HEK293 (cell line): ENCODE measurements around the gene ERF.
A peak's percentile ranks its signal among the peaks of the same experiment; 100 is the strongest.

Source experiments
- CTCF ChIA-PET: fragments of 350-600 bp; formaldehyde crosslinking; extraction: SDS; loops from one replicate; lab custom pipeline; 2021; ENCODE audit warnings: antibody characterized with exemption; lab: Yijun Ruan, JAX
- POLR2A ChIA-PET: fragments of 300-600 bp; formaldehyde crosslinking; extraction: SDS; loops from one replicate; lab custom pipeline; 2020; ENCODE audit warnings: antibody characterized with exemption, inconsistent platforms; lab: Yijun Ruan, JAX
- H3K27ac ChIP-seq: fragments of 200-500 bp; sonication (Bioruptor generic); 2 replicates; pipeline ENCODE4 v1.5.1; 2014; ENCODE audit warnings: low read depth, low read length, control low read depth, inconsistent platforms; ENCODE audit errors: extremely low read depth
- H3K36me3 ChIP-seq, 2 experiments: fragments of 200-500 bp in 1 of 2; sonication (Bioruptor generic) in 1 of 2; 1 replicate in 1 of 2; 2 replicates in 1 of 2; pipeline ENCODE4 v1.5.1; 2014 to 2017; ENCODE audit warnings: inconsistent platforms in 2 of 2, low read length in 2 of 2; ENCODE audit not compliant: control insufficient read depth in 2 of 2, insufficient read depth in 1 of 2
- H3K4me1 ChIP-seq: fragments of 200-500 bp; sonication (Bioruptor generic); 2 replicates; pipeline ENCODE4 v1.5.1; 2014; ENCODE audit warnings: mild to moderate bottlenecking, low read length, inconsistent platforms; ENCODE audit not compliant: control insufficient read depth, insufficient read depth
- H3K4me3 ChIP-seq: 2 replicates; pipeline ENCODE4 v1.5.1; 2011; ENCODE audit warnings: low read depth, mild to moderate bottlenecking, control low read depth, low read length, moderate library complexity
- H3K9me3 ChIP-seq: fragments of 200-500 bp; sonication (Bioruptor generic); 2 replicates; pipeline ENCODE4 v1.5.1; 2014; ENCODE audit warnings: low read depth, low read length, inconsistent platforms; ENCODE audit not compliant: control insufficient read depth, insufficient read depth
- BCL11A ChIP-seq: fragments of 450-650 bp; formaldehyde crosslinking; IDR thresholded peaks from 2 replicates; pipeline ENCODE4 v1.5.1; 2016; ENCODE audit warnings: low read depth, missing biosample characterization, missing genetic modification characterization
- BCL11B ChIP-seq: fragments of 450-650 bp; formaldehyde crosslinking; IDR thresholded peaks from 2 replicates; pipeline ENCODE4 v1.5.1; 2016; ENCODE audit warnings: low read depth, missing biosample characterization, missing genetic modification characterization
- GFI1B ChIP-seq: fragments of 450-650 bp; formaldehyde crosslinking; IDR thresholded peaks from 2 replicates; pipeline ENCODE4 v1.5.1; 2016; ENCODE audit warnings: missing biosample characterization, missing genetic modification characterization
- GLIS1 ChIP-seq: fragments of 450-650 bp; formaldehyde crosslinking; IDR thresholded peaks from 2 replicates; pipeline ENCODE4 v1.5.1; 2016; ENCODE audit warnings: missing biosample characterization, missing genetic modification characterization
- GLIS2 ChIP-seq: fragments of 450-650 bp; formaldehyde crosslinking; IDR thresholded peaks from 2 replicates; pipeline ENCODE4 v1.5.1; 2016; ENCODE audit warnings: missing biosample characterization, missing genetic modification characterization
- KLF1 ChIP-seq: fragments of 450-650 bp; formaldehyde crosslinking; IDR thresholded peaks from 2 replicates; pipeline ENCODE4 v1.5.1; 2016; ENCODE audit warnings: missing biosample characterization, missing genetic modification characterization
- PBX3 ChIP-seq: sonication (generic); formaldehyde crosslinking; IDR thresholded peaks from 2 replicates; pipeline ENCODE4 v1.8.1; 2022; ENCODE audit warnings: mild to moderate bottlenecking, moderate library complexity, missing genetic modification reagents
- ZBTB17 ChIP-seq: fragments of 450-650 bp; formaldehyde crosslinking; IDR thresholded peaks from 2 replicates; pipeline ENCODE4 v1.5.1; 2016; ENCODE audit warnings: missing biosample characterization, missing genetic modification characterization
- ZBTB8A ChIP-seq: fragments of 450-650 bp; formaldehyde crosslinking; IDR thresholded peaks from 2 replicates; pipeline ENCODE4 v1.5.1; 2016; ENCODE audit warnings: missing biosample characterization, missing genetic modification characterization
- ZFHX2 ChIP-seq: fragments of 450-650 bp; formaldehyde crosslinking; conservative IDR thresholded peaks from 2 replicates; pipeline ENCODE4 v1.5.1; 2016; ENCODE audit warnings: missing biosample characterization, missing genetic modification characterization
- ZFP69B ChIP-seq: fragments of 450-650 bp; formaldehyde crosslinking; IDR thresholded peaks from 2 replicates; pipeline ENCODE4 v1.5.1; 2016; ENCODE audit warnings: missing biosample characterization, missing genetic modification characterization
- ZNF169 ChIP-seq: fragments of 450-650 bp; formaldehyde crosslinking; IDR thresholded peaks from 2 replicates; pipeline ENCODE4 v1.5.1; 2016; ENCODE audit warnings: missing biosample characterization, missing genetic modification characterization
- ZNF18 ChIP-seq: fragments of 450-650 bp; formaldehyde crosslinking; IDR thresholded peaks from 2 replicates; pipeline ENCODE4 v1.5.1; 2016; ENCODE audit warnings: missing biosample characterization, missing genetic modification characterization
- ZNF211 ChIP-seq: fragments of 450-650 bp; formaldehyde crosslinking; IDR thresholded peaks from 2 replicates; pipeline ENCODE4 v1.5.1; 2016; ENCODE audit warnings: low read depth, missing biosample characterization, missing genetic modification characterization
- ZNF223 ChIP-seq: fragments of 450-650 bp; formaldehyde crosslinking; IDR thresholded peaks from 2 replicates; pipeline ENCODE4 v1.5.1; 2016; ENCODE audit warnings: missing biosample characterization, missing genetic modification characterization
- ZNF239 ChIP-seq: fragments of 450-650 bp; formaldehyde crosslinking; IDR thresholded peaks from 2 replicates; pipeline ENCODE4 v1.5.1; 2016; ENCODE audit warnings: missing biosample characterization, missing genetic modification characterization
- ZNF24 ChIP-seq: fragments of 450-650 bp; formaldehyde crosslinking; IDR thresholded peaks from 2 replicates; pipeline ENCODE4 v1.5.1; 2016; ENCODE audit warnings: missing biosample characterization, missing genetic modification characterization
- ZNF324 ChIP-seq: fragments of 450-650 bp; formaldehyde crosslinking; IDR thresholded peaks from 2 replicates; pipeline ENCODE4 v1.5.1; 2016; ENCODE audit warnings: missing biosample characterization, missing genetic modification characterization
- ZNF510 ChIP-seq: fragments of 450-650 bp; formaldehyde crosslinking; IDR thresholded peaks from 2 replicates; pipeline ENCODE4 v1.5.1; 2018; ENCODE audit warnings: mild to moderate bottlenecking, missing genetic modification characterization, missing biosample characterization; ENCODE audit not compliant: insufficient replicate concordance
- ZNF518A ChIP-seq: fragments of 450-650 bp; formaldehyde crosslinking; conservative IDR thresholded peaks from 2 replicates; pipeline ENCODE4 v1.5.1; 2016; ENCODE audit warnings: low read depth, missing biosample characterization, missing genetic modification characterization
- ZNF629 ChIP-seq: fragments of 450-650 bp; formaldehyde crosslinking; IDR thresholded peaks from 2 replicates; pipeline ENCODE4 v1.5.1; 2017; ENCODE audit warnings: missing biosample characterization, missing genetic modification characterization
- ZNF639 ChIP-seq: fragments of 450-650 bp; formaldehyde crosslinking; IDR thresholded peaks from 2 replicates; pipeline ENCODE4 v1.5.1; 2016; ENCODE audit warnings: missing biosample characterization, missing genetic modification characterization
- ZNF843 ChIP-seq: fragments of 450-650 bp; formaldehyde crosslinking; IDR thresholded peaks from 2 replicates; pipeline ENCODE4 v1.5.1; 2016; ENCODE audit warnings: missing biosample characterization, missing genetic modification characterization
- ZSCAN16 ChIP-seq: fragments of 450-650 bp; formaldehyde crosslinking; IDR thresholded peaks from 2 replicates; pipeline ENCODE4 v1.5.1; 2016; ENCODE audit warnings: missing biosample characterization, missing genetic modification characterization
- ZXDB ChIP-seq: fragments of 450-650 bp; formaldehyde crosslinking; IDR thresholded peaks from 2 replicates; pipeline ENCODE4 v1.5.1; 2016; ENCODE audit warnings: missing biosample characterization, missing genetic modification characterization

The ERF gene

GRCh38 chr19:42280815-42281145 is 25.9 kb upstream of the ERF start (continued):
- TF ChIP-seq ZNF518A (tag by site-specific recombination) (no peak), ZNF510 (no peak), PBX3 (CRISPR knock-in tag) (0 out of 2 replicates have a peak, but pooled peaks have one; percentile 4), ZNF843 (tag by site-specific recombination) (no peak), ZFHX2 (tag by site-specific recombination) (peak; percentile 96)

GRCh38 chr19:42279902-42280814 is 25.2 kb upstream of the ERF start:
- H3K4me1 ChIP-seq, result peaks cover 44% of the 10 kb centered on the region
- POLR2A ChIA-PET, result interaction anchor here (0.6 to 12.3 kb wide), 14 partner anchors 8 to 75 kb away, joined by 3 to 242 read pairs (median 5); partner anchors contain the start of genes CIC, ERF, GSK3A and PAFAH1B3
- H3K36me3 ChIP-seq, result peaks cover 0 to 9% of the 10 kb centered on the region in 2 experiments; a peak in 2 of 3 replicates
- H3K27ac ChIP-seq, result peak overlapping the region; percentile 92
- peak overlapping the region; percentile 55 for H3K4me3 ChIP-seq
- no peaks in the 10 kb centered on the region for H3K9me3 ChIP-seq
- CTCF ChIA-PET, result interaction anchor here (0.6 to 7.5 kb wide), 40 partner anchors 8 to 186 kb away, joined by 3 to 276 read pairs (median 4); partner anchors contain the start of genes CIC, GSK3A, POU2F2 and ZNF526
- TF ChIP-seq BCL11B (tag by site-specific recombination), result peak; percentile 27; the same call in 1 of the 2 replicates
- no peak; the same call in 1 of the 2 replicates for TF ChIP-seq ZNF18
- TF ChIP-seq ZBTB8A (tag by site-specific recombination), result peak; percentile 95
- TF ChIP-seq ZNF211 (tag by site-specific recombination), result 0 out of 2 replicates have a peak, but pooled peaks have one; percentile 24
- TF ChIP-seq ZNF639 (tag by site-specific recombination), result peak; percentile 65; the same call in 1 of the 2 replicates
- no peak for TF ChIP-seq ZNF169 (tag by site-specific recombination)
- peak; percentile 26; the same call in 1 of the 2 replicates for TF ChIP-seq ZSCAN16
- peak; percentile 72 for TF ChIP-seq ZNF324 (tag by site-specific recombination)
- TF ChIP-seq ZFP69B (tag by site-specific recombination), result peak; percentile 69
- TF ChIP-seq ZNF629 (tag by site-specific recombination), result peak; percentile 63
- peak; percentile 53; the same call in 1 of the 2 replicates for TF ChIP-seq ZNF223 (tag by site-specific recombination)
- no peak for TF ChIP-seq GFI1B (tag by site-specific recombination)
- TF ChIP-seq ZNF239, result no peak
- peak; percentile 70 for TF ChIP-seq ZBTB17 (tag by site-specific recombination)
- peak; percentile 100 for TF ChIP-seq GLIS2 (tag by site-specific recombination)
- TF ChIP-seq BCL11A (tag by site-specific recombination), result peak; percentile 3; the same call in 1 of the 2 replicates
- TF ChIP-seq ZXDB, result peak; percentile 99
- TF ChIP-seq KLF1 (tag by site-specific recombination), result peak; percentile 99
- peak; percentile 36 for TF ChIP-seq ZNF24
- TF ChIP-seq GLIS1 (tag by site-specific recombination), result peak; percentile 99
